GM19438 (cell line): Measurements from ENCODE around the gene PER3.

ENCODE experiments used
- ATAC-seq: cut with Tn5 transposase; IDR thresholded peaks from one replicate; pipeline ENCODE4 v1.9.1; 2021; ENCODE audit warnings: low read depth; ENCODE audit not compliant: unreplicated experiment

PER3 gene

GRCh38 chr1:7827126-7827955, 43.2 kb downstream of the PER3 start:
- ATAC-seq, result no peak

GRCh38 chr1:7831458-7831857, 47.4 kb downstream of the PER3 start:
- ATAC-seq, result no peak

- no peak for ATAC-seq
These were observed 48.9 kb downstream of the PER3 start for GRCh38 chr1:7833035-7833434.

- ATAC-seq, result no peak
These were observed 54.6 kb downstream of the PER3 start for GRCh38 chr1:7838714-7839113.

- no peak for ATAC-seq
These were observed 55.4 kb downstream of the PER3 start for GRCh38 chr1:7839526-7839925.

- no peak for ATAC-seq
These were observed 58.4 kb downstream of the PER3 start for GRCh38 chr1:7842517-7842916.

- ATAC-seq, result no peak
These were observed 61.7 kb downstream of the PER3 start for GRCh38 chr1:7845761-7846160.

GRCh38 chr1:7846656-7847055, 62.6 kb downstream of the PER3 start:
- ATAC-seq, result no peak

- ATAC-seq, result no peak
These were observed 63.5 kb downstream of the PER3 start for GRCh38 chr1:7847599-7847998.

GRCh38 chr1:7850786-7851185, 66.7 kb downstream of the PER3 start:
- no peak for ATAC-seq

- no peak for ATAC-seq
These were observed 69.0 kb downstream of the PER3 start, which contains the start of gene UTS2 for GRCh38 chr1:7852804-7853683. UTS2 (minus strand) TSS chr1:7853065; CDS start chr1:7853003, 62 bp downstream.

GRCh38 chr1:7853684-7854026, 69.6 kb downstream of the PER3 start:
- no peak for ATAC-seq

- ATAC-seq, result no peak
These were observed 72.3 kb downstream of the PER3 start for GRCh38 chr1:7856345-7856744.

- ATAC-seq, result no peak
These were observed 72.9 kb downstream of the PER3 start for GRCh38 chr1:7857000-7857399.

- no peak for ATAC-seq
These were observed 73.9 kb downstream of the PER3 start for GRCh38 chr1:7857985-7858384.

- no peak for ATAC-seq
These were observed 75.3 kb downstream of the PER3 start for GRCh38 chr1:7859406-7859805.

GRCh38 chr1:7860130-7860529, 76.0 kb downstream of the PER3 start:
- no peak for ATAC-seq

GRCh38 chr1:7861452-7861851, 77.4 kb downstream of the PER3 start:
- no peak for ATAC-seq

- ATAC-seq, result no peak
These were observed 78.3 kb downstream of the PER3 start for GRCh38 chr1:7862211-7863060.

- ATAC-seq, result no peak
These were observed 79.8 kb downstream of the PER3 start for GRCh38 chr1:7863756-7864328.
